WTC11 (cell line): Measurements from ENCODE around the gene LRP4. TPM values are rescaled to one million over a fixed set of nuclear protein-coding genes. Genes with fewer than 3 reads are reported as not detected.

Source experiments
- ATAC-seq: fragments of 200-7000 bp; cut with Tn5 transposase; 2 replicates; pipeline ENCODE4 v1.10.0; 2021; ENCODE audit warnings: mild to moderate bottlenecking, moderate library complexity
- CTCF ChIA-PET: fragments of 300-600 bp; sonication (Branson Sonifier 250); formaldehyde crosslinking; loops from one replicate; lab custom pipeline; 2021; ENCODE audit warnings: antibody characterized with exemption; lab: Charles Lee
- POLR2A ChIA-PET: fragments of 350-600 bp; sonication (Branson Sonifier 250); formaldehyde crosslinking; loops from one replicate; lab custom pipeline; 2021; ENCODE audit warnings: antibody characterized with exemption; lab: Charles Lee
- DNase-seq: peaks from one replicate; pipeline ENCODE4 v3.0.0; 2021; ENCODE audit warnings: low spot score
- H3K27ac Mint-ChIP-seq: 2 replicates; pipeline ENCODE4 v1.8.0; 2021; ENCODE audit warnings: mixed read lengths
- H3K27me3 Mint-ChIP-seq: 2 replicates; pipeline ENCODE4 v1.8.0; 2021; ENCODE audit warnings: low read depth, mild to moderate bottlenecking, moderate library complexity, mixed read lengths
- H3K36me3 Mint-ChIP-seq: 2 replicates; pipeline ENCODE4 v1.8.0; 2021; ENCODE audit warnings: mixed read lengths
- H3K4me1 Mint-ChIP-seq: 2 replicates; pipeline ENCODE4 v1.8.0; 2022; ENCODE audit warnings: mixed read lengths
- H3K4me3 Mint-ChIP-seq: 2 replicates; pipeline ENCODE4 v1.8.0; 2021; ENCODE audit warnings: mild to moderate bottlenecking, moderate library complexity, mixed read lengths
- H3K9me3 Mint-ChIP-seq: 2 replicates; pipeline ENCODE4 v1.8.0; 2021; ENCODE audit warnings: mixed read lengths
- ATF1 ChIP-seq: sonication (generic); formaldehyde crosslinking; IDR thresholded peaks from 2 replicates; pipeline ENCODE4 v1.8.1; 2023; ENCODE audit warnings: mild to moderate bottlenecking, moderate library complexity, missing genetic modification reagents
- HMGXB4 ChIP-seq: sonication (generic); formaldehyde crosslinking; IDR thresholded peaks from 2 replicates; pipeline ENCODE4 v1.8.1; 2023; ENCODE audit warnings: mild to moderate bottlenecking, moderate library complexity, missing genetic modification reagents
- IRF2 ChIP-seq: sonication (generic); formaldehyde crosslinking; IDR thresholded peaks from 2 replicates; pipeline ENCODE4 v1.8.0; 2022; ENCODE audit warnings: low read depth, missing genetic modification reagents, borderline replicate concordance
- KAT7 ChIP-seq: sonication (generic); formaldehyde crosslinking; IDR thresholded peaks from 2 replicates; pipeline ENCODE4 v1.8.1; 2023; ENCODE audit warnings: missing genetic modification reagents, mild to moderate bottlenecking, borderline replicate concordance
- MXD4 ChIP-seq: fragments of 250-450 bp; sonication (Bioruptor Pico); IDR thresholded peaks from 2 replicates; pipeline ENCODE4 v1.8.0; 2021; ENCODE audit warnings: mild to moderate bottlenecking, moderate library complexity, borderline replicate concordance
- NR1H2 ChIP-seq: sonication (generic); formaldehyde crosslinking; IDR thresholded peaks from 2 replicates; pipeline ENCODE4 v1.9.0; 2021; ENCODE audit warnings: mild to moderate bottlenecking, moderate library complexity, missing genetic modification reagents
- RORB ChIP-seq: fragments of 250-450 bp; sonication (Bioruptor Pico); IDR thresholded peaks from 2 replicates; pipeline ENCODE4 v1.9.0; 2021; ENCODE audit warnings: mild to moderate bottlenecking
- total RNA-seq: library from RNA; stranded (reverse); gene quantifications from 3 replicates; pipeline ENCODE4 v1.2.3, GENCODE V29; 2021
- TF ChIP-seq, protein P1 (sequence below): sonication (generic); formaldehyde crosslinking; IDR thresholded peaks from 2 replicates; pipeline ENCODE4 v1.8.0; 2023; ENCODE audit warnings: missing genetic modification reagents, mild to moderate bottlenecking, borderline replicate concordance
- TF ChIP-seq, protein P2 (sequence below): sonication (generic); formaldehyde crosslinking; conservative IDR thresholded peaks from 2 replicates; pipeline ENCODE4 v1.8.1; 2023; ENCODE audit warnings: mild to moderate bottlenecking, low read depth, missing genetic modification reagents, moderate library complexity
- TF ChIP-seq, protein P3 (sequence below): sonication (generic); formaldehyde crosslinking; IDR thresholded peaks from 2 replicates; pipeline ENCODE4 v1.8.1; 2023; ENCODE audit warnings: mild to moderate bottlenecking, missing genetic modification reagents, borderline replicate concordance
- TF ChIP-seq, protein P4 (sequence below): sonication (generic); formaldehyde crosslinking; conservative IDR thresholded peaks from 2 replicates; pipeline ENCODE4 v1.8.1; 2022; ENCODE audit warnings: mild to moderate bottlenecking, missing genetic modification reagents
- TF ChIP-seq, protein P5 (sequence below): sonication (generic); formaldehyde crosslinking; IDR thresholded peaks from 2 replicates; pipeline ENCODE4 v1.8.0; 2022; ENCODE audit warnings: missing genetic modification reagents
- TF ChIP-seq, protein P6 (sequence below): fragments of 250-450 bp; sonication (Bioruptor Pico); conservative IDR thresholded peaks from 2 replicates; pipeline ENCODE4 v1.9.0; 2021; ENCODE audit warnings: mild to moderate bottlenecking

The LRP4 gene
- total RNA-seq, 1 experiment from 2014 or later = 39.5 TPM

- CTCF ChIA-PET = no interaction called here
- no peak for TF ChIP-seq RORB (CRISPR knock-in tag)
- TF ChIP-seq, protein P1, sequence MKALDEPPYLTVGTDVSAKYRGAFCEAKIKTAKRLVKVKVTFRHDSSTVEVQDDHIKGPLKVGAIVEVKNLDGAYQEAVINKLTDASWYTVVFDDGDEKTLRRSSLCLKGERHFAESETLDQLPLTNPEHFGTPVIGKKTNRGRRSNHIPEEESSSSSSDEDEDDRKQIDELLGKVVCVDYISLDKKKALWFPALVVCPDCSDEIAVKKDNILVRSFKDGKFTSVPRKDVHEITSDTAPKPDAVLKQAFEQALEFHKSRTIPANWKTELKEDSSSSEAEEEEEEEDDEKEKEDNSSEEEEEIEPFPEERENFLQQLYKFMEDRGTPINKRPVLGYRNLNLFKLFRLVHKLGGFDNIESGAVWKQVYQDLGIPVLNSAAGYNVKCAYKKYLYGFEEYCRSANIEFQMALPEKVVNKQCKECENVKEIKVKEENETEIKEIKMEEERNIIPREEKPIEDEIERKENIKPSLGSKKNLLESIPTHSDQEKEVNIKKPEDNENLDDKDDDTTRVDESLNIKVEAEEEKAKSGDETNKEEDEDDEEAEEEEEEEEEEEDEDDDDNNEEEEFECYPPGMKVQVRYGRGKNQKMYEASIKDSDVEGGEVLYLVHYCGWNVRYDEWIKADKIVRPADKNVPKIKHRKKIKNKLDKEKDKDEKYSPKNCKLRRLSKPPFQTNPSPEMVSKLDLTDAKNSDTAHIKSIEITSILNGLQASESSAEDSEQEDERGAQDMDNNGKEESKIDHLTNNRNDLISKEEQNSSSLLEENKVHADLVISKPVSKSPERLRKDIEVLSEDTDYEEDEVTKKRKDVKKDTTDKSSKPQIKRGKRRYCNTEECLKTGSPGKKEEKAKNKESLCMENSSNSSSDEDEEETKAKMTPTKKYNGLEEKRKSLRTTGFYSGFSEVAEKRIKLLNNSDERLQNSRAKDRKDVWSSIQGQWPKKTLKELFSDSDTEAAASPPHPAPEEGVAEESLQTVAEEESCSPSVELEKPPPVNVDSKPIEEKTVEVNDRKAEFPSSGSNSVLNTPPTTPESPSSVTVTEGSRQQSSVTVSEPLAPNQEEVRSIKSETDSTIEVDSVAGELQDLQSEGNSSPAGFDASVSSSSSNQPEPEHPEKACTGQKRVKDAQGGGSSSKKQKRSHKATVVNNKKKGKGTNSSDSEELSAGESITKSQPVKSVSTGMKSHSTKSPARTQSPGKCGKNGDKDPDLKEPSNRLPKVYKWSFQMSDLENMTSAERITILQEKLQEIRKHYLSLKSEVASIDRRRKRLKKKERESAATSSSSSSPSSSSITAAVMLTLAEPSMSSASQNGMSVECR (CRISPR knock-in tag) = no peak
- no peak for TF ChIP-seq NR1H2 (CRISPR knock-in tag)
- TF ChIP-seq, protein P2, sequence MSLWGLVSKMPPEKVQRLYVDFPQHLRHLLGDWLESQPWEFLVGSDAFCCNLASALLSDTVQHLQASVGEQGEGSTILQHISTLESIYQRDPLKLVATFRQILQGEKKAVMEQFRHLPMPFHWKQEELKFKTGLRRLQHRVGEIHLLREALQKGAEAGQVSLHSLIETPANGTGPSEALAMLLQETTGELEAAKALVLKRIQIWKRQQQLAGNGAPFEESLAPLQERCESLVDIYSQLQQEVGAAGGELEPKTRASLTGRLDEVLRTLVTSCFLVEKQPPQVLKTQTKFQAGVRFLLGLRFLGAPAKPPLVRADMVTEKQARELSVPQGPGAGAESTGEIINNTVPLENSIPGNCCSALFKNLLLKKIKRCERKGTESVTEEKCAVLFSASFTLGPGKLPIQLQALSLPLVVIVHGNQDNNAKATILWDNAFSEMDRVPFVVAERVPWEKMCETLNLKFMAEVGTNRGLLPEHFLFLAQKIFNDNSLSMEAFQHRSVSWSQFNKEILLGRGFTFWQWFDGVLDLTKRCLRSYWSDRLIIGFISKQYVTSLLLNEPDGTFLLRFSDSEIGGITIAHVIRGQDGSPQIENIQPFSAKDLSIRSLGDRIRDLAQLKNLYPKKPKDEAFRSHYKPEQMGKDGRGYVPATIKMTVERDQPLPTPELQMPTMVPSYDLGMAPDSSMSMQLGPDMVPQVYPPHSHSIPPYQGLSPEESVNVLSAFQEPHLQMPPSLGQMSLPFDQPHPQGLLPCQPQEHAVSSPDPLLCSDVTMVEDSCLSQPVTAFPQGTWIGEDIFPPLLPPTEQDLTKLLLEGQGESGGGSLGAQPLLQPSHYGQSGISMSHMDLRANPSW (CRISPR knock-in tag) = no peak
- TF ChIP-seq, protein P3, sequence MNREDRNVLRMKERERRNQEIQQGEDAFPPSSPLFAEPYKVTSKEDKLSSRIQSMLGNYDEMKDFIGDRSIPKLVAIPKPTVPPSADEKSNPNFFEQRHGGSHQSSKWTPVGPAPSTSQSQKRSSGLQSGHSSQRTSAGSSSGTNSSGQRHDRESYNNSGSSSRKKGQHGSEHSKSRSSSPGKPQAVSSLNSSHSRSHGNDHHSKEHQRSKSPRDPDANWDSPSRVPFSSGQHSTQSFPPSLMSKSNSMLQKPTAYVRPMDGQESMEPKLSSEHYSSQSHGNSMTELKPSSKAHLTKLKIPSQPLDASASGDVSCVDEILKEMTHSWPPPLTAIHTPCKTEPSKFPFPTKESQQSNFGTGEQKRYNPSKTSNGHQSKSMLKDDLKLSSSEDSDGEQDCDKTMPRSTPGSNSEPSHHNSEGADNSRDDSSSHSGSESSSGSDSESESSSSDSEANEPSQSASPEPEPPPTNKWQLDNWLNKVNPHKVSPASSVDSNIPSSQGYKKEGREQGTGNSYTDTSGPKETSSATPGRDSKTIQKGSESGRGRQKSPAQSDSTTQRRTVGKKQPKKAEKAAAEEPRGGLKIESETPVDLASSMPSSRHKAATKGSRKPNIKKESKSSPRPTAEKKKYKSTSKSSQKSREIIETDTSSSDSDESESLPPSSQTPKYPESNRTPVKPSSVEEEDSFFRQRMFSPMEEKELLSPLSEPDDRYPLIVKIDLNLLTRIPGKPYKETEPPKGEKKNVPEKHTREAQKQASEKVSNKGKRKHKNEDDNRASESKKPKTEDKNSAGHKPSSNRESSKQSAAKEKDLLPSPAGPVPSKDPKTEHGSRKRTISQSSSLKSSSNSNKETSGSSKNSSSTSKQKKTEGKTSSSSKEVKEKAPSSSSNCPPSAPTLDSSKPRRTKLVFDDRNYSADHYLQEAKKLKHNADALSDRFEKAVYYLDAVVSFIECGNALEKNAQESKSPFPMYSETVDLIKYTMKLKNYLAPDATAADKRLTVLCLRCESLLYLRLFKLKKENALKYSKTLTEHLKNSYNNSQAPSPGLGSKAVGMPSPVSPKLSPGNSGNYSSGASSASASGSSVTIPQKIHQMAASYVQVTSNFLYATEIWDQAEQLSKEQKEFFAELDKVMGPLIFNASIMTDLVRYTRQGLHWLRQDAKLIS = no peak
- no peak for TF ChIP-seq MXD4
- TF ChIP-seq KAT7 (CRISPR knock-in tag) = no peak
- no peak for TF ChIP-seq ATF1
- peaks cover 5% of the 10 kb centered on the region for H3K9me3 Mint-ChIP-seq
- H3K27ac Mint-ChIP-seq = no peak overlapping the region
- no peaks in the 10 kb centered on the region for H3K4me1 Mint-ChIP-seq
- no peak for DNase-seq
- H3K4me3 Mint-ChIP-seq = no peak overlapping the region
- H3K36me3 Mint-ChIP-seq = peaks cover 88% of the 10 kb centered on the region
- POLR2A ChIA-PET = no interaction called here
- H3K27me3 Mint-ChIP-seq = no peaks in the 10 kb centered on the region
- ATAC-seq = no peak
Measured at GRCh38 chr11:46879056-46879585, 39.2 kb downstream of the LRP4 start.

DNA sequence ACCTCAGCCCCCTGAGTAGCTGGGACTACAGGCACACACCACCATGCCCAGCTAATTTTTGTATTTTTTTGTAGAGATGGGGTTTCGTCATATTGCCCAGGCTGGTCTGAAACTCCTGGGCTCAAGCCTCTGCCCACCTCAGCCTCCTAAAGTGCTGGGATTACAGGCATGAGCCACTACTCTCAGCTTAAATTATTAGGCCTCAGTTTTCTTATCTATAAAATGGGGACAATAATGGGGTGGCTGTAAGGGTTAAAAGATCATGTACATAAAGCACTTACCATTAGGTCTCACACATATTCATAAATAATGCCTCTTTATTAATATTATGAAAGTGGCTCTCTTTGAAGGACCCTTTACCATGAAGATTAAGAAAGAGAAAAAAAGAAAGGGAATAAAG lies 40.8 kb downstream of the LRP4 start:
- Mint-ChIP-seq H3K36me3 (peaks cover 88% of the 10 kb centered on the region), H3K4me3 (no peak overlapping the region), H3K4me1 (no peaks in the 10 kb centered on the region), H3K27ac (no peak overlapping the region), H3K9me3 (no peaks in the 10 kb centered on the region), H3K27me3 (no peaks in the 10 kb centered on the region)
- DNase-seq (no peak), ATAC-seq (no peak)
- ChIA-PET POLR2A (no interaction called here), CTCF (interaction anchor here (1.0 to 1.3 kb wide), 2 partner anchors 284 kb away, joined by 3 read pairs; no protein-coding TSS in a partner anchor)
- TF ChIP-seq HMGXB4 (no peak), NR1H2 (CRISPR knock-in tag) (no peak), KAT7 (CRISPR knock-in tag) (no peak), IRF2 (CRISPR knock-in tag) (no peak)
- TF ChIP-seq, protein P4, sequence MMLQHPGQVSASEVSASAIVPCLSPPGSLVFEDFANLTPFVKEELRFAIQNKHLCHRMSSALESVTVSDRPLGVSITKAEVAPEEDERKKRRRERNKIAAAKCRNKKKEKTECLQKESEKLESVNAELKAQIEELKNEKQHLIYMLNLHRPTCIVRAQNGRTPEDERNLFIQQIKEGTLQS (CRISPR knock-in tag) = no peak
- TF ChIP-seq, protein P5, sequence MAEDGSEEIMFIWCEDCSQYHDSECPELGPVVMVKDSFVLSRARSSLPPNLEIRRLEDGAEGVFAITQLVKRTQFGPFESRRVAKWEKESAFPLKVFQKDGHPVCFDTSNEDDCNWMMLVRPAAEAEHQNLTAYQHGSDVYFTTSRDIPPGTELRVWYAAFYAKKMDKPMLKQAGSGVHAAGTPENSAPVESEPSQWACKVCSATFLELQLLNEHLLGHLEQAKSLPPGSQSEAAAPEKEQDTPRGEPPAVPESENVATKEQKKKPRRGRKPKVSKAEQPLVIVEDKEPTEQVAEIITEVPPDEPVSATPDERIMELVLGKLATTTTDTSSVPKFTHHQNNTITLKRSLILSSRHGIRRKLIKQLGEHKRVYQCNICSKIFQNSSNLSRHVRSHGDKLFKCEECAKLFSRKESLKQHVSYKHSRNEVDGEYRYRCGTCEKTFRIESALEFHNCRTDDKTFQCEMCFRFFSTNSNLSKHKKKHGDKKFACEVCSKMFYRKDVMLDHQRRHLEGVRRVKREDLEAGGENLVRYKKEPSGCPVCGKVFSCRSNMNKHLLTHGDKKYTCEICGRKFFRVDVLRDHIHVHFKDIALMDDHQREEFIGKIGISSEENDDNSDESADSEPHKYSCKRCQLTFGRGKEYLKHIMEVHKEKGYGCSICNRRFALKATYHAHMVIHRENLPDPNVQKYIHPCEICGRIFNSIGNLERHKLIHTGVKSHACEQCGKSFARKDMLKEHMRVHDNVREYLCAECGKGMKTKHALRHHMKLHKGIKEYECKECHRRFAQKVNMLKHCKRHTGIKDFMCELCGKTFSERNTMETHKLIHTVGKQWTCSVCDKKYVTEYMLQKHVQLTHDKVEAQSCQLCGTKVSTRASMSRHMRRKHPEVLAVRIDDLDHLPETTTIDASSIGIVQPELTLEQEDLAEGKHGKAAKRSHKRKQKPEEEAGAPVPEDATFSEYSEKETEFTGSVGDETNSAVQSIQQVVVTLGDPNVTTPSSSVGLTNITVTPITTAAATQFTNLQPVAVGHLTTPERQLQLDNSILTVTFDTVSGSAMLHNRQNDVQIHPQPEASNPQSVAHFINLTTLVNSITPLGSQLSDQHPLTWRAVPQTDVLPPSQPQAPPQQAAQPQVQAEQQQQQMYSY (CRISPR knock-in tag) = no peak
- TF ChIP-seq, protein P6, sequence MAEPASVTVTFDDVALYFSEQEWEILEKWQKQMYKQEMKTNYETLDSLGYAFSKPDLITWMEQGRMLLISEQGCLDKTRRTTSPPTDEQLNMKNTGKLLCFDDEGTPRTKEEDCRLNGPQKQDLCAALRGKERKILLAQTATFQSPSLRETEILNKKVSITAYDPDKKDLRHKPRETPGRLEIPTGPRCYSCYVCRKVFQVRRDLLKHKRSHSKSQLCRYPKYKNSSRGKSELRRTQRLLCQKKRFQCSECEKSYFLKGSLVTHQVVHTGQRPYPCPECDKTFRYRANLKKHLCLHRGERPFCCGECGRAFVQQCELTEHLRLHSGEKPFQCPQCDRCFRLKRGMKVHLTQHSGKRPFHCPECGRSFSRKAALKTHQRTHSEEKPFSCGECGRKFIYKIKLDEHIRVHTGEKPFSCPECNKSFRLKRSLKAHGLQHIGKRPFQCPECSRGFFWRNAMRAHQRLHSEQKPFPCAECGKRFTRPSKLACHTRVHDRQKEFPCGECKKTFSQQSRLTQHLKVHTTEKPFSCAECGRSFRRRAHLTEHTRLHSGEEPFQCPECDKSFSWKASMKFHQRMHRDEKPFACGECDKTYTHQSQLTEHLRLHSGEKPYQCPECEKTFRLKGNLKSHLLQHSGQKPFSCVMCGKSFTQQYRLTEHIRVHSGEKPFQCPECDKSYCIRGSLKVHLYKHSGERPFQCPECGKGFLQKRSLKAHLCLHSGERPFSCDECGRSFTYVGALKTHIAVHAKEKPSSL = no peak
